H1 (cell line): ENCODE results near the gene SOAT2. TPM values are rescaled to one million over a fixed set of nuclear protein-coding genes. Genes with fewer than 3 reads are reported as not detected.

Experiments
- CTCF ChIA-PET: fragments of 300-600 bp; sonication (Branson Sonifier 250); formaldehyde crosslinking; loops from one replicate; lab custom pipeline; 2021; ENCODE audit not compliant: partially characterized antibody; lab: Charles Lee
- POLR2A ChIA-PET: fragments of 300-600 bp; sonication (Branson Sonifier 250); formaldehyde crosslinking; loops from one replicate; lab custom pipeline; 2021; ENCODE audit warnings: inconsistent platforms; ENCODE audit not compliant: partially characterized antibody; lab: Charles Lee
- DNase-seq, 2 experiments: peaks; one replicate each; pipeline versions ENCODE4 v3.0.0 to v3.0.0-alpha.2; 2010 to 2022; ENCODE audit warnings: low spot score in 2 of 2, low read depth in 1 of 2, mixed read lengths in 1 of 2
- FAIRE-seq: peaks from 2 replicates; lab custom pipeline; 2011; peaks lifted over from hg19 to GRCh38; lab: Jason Lieb, UNC
- H2AFZ ChIP-seq: 2 replicates; pipeline ENCODE4 v1.8.1; 2012; ENCODE audit warnings: low read length, inconsistent platforms
- H2AK5ac ChIP-seq: 2 replicates; pipeline ENCODE4 v1.6.1; 2013; ENCODE audit warnings: low read depth, low read length
- H2BK120ac ChIP-seq: replicated peaks from 2 replicates; pipeline ENCODE3; 2013; ENCODE audit warnings: low read depth, low read length, inconsistent platforms
- H2BK12ac ChIP-seq: 2 replicates; pipeline ENCODE4 v1.6.1; 2013; ENCODE audit warnings: low read depth, low read length
- H2BK15ac ChIP-seq: 2 replicates; pipeline ENCODE4 v1.6.1; 2013; ENCODE audit warnings: low read length
- H2BK20ac ChIP-seq: 2 replicates; pipeline ENCODE4 v1.6.1; 2013; ENCODE audit warnings: low read length
- H2BK5ac ChIP-seq: 2 replicates; pipeline ENCODE4 v1.6.1; 2013; ENCODE audit warnings: low read depth, low read length
- H3K14ac ChIP-seq: 2 replicates; pipeline ENCODE4 v1.6.1; 2013; ENCODE audit warnings: inconsistent platforms; ENCODE audit not compliant: insufficient read length
- H3K18ac ChIP-seq: 2 replicates; pipeline ENCODE4 v1.6.1; 2013; ENCODE audit warnings: low read length; ENCODE audit errors: extremely low read depth
- H3K23ac ChIP-seq: 2 replicates; pipeline ENCODE4 v1.6.1; 2013; ENCODE audit warnings: inconsistent platforms; ENCODE audit not compliant: insufficient read length
- H3K23me2 ChIP-seq: 2 replicates; pipeline ENCODE4 v1.6.1; 2013; ENCODE audit warnings: low read depth, low read length
- H3K27ac ChIP-seq: 2 replicates; pipeline ENCODE4 v1.6.1; 2011; ENCODE audit warnings: low read depth, low read length, inconsistent platforms
- H3K27me3 ChIP-seq, 4 experiments: replicated peaks in 1 of 4; 1 replicate in 1 of 4; 2 replicates in 3 of 4; pipeline versions ENCODE4 v1.6.1 to v1.8.1; 2011 to 2013; ENCODE audit warnings: low read length in 3 of 4, mild to moderate bottlenecking in 3 of 4, inconsistent platforms in 2 of 4, mixed read lengths in 2 of 4, moderate library complexity in 1 of 4; ENCODE audit not compliant: control insufficient read depth in 3 of 4, insufficient read depth in 3 of 4; ENCODE audit errors: extremely low read depth in 1 of 4
- H3K36me3 ChIP-seq, 4 experiments: 2 replicates each; pipeline versions ENCODE4 v1.6.1 to v1.8.1; 2011 to 2013; ENCODE audit warnings: mild to moderate bottlenecking in 4 of 4, low read length in 3 of 4, moderate library complexity in 2 of 4, control low read depth in 1 of 4, inconsistent platforms in 1 of 4; ENCODE audit not compliant: insufficient read depth in 4 of 4, control insufficient read depth in 2 of 4
- H3K4ac ChIP-seq: replicated peaks from 2 replicates; pipeline ENCODE3; 2013; ENCODE audit warnings: low read length, low read depth, mixed read lengths, inconsistent platforms; ENCODE audit not compliant: insufficient read length
- H3K4me1 ChIP-seq, 4 experiments: replicated peaks in 1 of 4; 1 replicate in 1 of 4; 2 replicates in 3 of 4; pipeline versions ENCODE4 v1.6.1 to v1.8.1; 2011 to 2013; ENCODE audit warnings: low read length in 3 of 4, inconsistent platforms in 2 of 4, mixed read lengths in 1 of 4; ENCODE audit not compliant: insufficient read depth in 4 of 4, control insufficient read depth in 3 of 4
- H3K4me2 ChIP-seq, 2 experiments: 2 replicates each; pipeline versions ENCODE4 v1.6.1 to v1.8.1; 2011 to 2013; ENCODE audit warnings: low read depth in 2 of 2, low read length in 2 of 2, control low read depth in 1 of 2, inconsistent platforms in 1 of 2, mild to moderate bottlenecking in 1 of 2; ENCODE audit not compliant: insufficient read depth in 1 of 2
- H3K4me3 ChIP-seq, 4 experiments: fragments of 200-600, 300-600 bp in 1 of 4; sonication (generic), shearing (Covaris generic), sonication (Bioruptor Twin) in 1 of 4; 2 replicates each; pipeline versions ENCODE4 v1.5.1 to v1.8.1; 2011 to 2016; ENCODE audit warnings: low read length in 4 of 4, low read depth in 3 of 4, control low read depth in 2 of 4, inconsistent platforms in 2 of 4, mild to moderate bottlenecking in 2 of 4, mixed read lengths in 1 of 4, moderate library complexity in 1 of 4; ENCODE audit not compliant: insufficient read depth in 2 of 4; ENCODE audit errors: extremely low read depth in 1 of 4
- H3K56ac ChIP-seq: replicated peaks from 2 replicates; pipeline ENCODE3; 2013; ENCODE audit warnings: low read depth, mild to moderate bottlenecking, mixed read lengths, low read length, inconsistent platforms; ENCODE audit not compliant: insufficient read length
- H3K79me1 ChIP-seq: 2 replicates; pipeline ENCODE4 v1.6.1; 2013; ENCODE audit warnings: low read depth, low read length, control low read depth
- H3K79me2 ChIP-seq, 2 experiments: 2 replicates each; pipeline versions ENCODE4 v1.6.1 to v1.8.1; 2012 to 2013; ENCODE audit warnings: low read length in 2 of 2, mild to moderate bottlenecking in 2 of 2, inconsistent platforms in 1 of 2; ENCODE audit not compliant: insufficient read depth in 2 of 2, control insufficient read depth in 1 of 2
- H3K9ac ChIP-seq, 4 experiments: replicated peaks in 1 of 4; 1 replicate in 1 of 4; 2 replicates in 3 of 4; pipeline versions ENCODE4 v1.6.1 to v1.8.1; 2011 to 2013; ENCODE audit warnings: low read depth in 3 of 4, low read length in 3 of 4, control low read depth in 2 of 4, mild to moderate bottlenecking in 2 of 4, moderate library complexity in 2 of 4, inconsistent platforms in 1 of 4; ENCODE audit errors: extremely low read depth in 1 of 4
- H3K9me3 ChIP-seq, 2 experiments: 2 replicates each; pipeline versions ENCODE4 v1.6.1 to v1.8.1; 2012 to 2013; ENCODE audit warnings: mild to moderate bottlenecking in 2 of 2, moderate library complexity in 2 of 2, control low read depth in 1 of 2, inconsistent platforms in 1 of 2, low read depth in 1 of 2, low read length in 1 of 2, mixed read lengths in 1 of 2; ENCODE audit not compliant: insufficient read depth in 2 of 2
- H4K20me1 ChIP-seq, 2 experiments: replicated peaks in 1 of 2; 2 replicates each; pipeline versions ENCODE3 to v1.8.1; 2011 to 2013; ENCODE audit warnings: inconsistent platforms in 2 of 2, low read length in 2 of 2, mild to moderate bottlenecking in 1 of 2; ENCODE audit not compliant: insufficient read depth in 2 of 2, control insufficient read depth in 1 of 2
- H4K5ac ChIP-seq: 2 replicates; pipeline ENCODE4 v1.6.1; 2013; ENCODE audit warnings: low read length, low read depth, mixed read lengths, inconsistent platforms; ENCODE audit not compliant: insufficient read length
- H4K8ac ChIP-seq: 2 replicates; pipeline ENCODE4 v1.8.0; 2013; ENCODE audit warnings: mild to moderate bottlenecking, moderate library complexity, low read length, inconsistent platforms; ENCODE audit not compliant: insufficient read depth; ENCODE audit errors: extremely low read depth
- H4K91ac ChIP-seq: replicated peaks from 2 replicates; pipeline ENCODE3; 2013; ENCODE audit warnings: low read length, mixed read lengths, inconsistent platforms; ENCODE audit not compliant: insufficient read length
- ASH2L ChIP-seq: fragments of 200-600, 300-600 bp; sonication (generic); IDR thresholded peaks from one replicate; pipeline ENCODE4 v1.7.1; 2017; ENCODE audit warnings: low read length
- BCL11A ChIP-seq, 2 experiments: IDR thresholded peaks; one replicate each; pipeline ENCODE4 v1.6.1; 2011; ENCODE audit warnings: low read depth in 2 of 2, low read length in 2 of 2, mild to moderate bottlenecking in 2 of 2
- BRCA1 ChIP-seq: IDR thresholded peaks from 2 replicates; pipeline ENCODE4 v1.6.1; 2012; ENCODE audit warnings: low read depth, low read length, improper control_type of control experiment
- KDM1A ChIP-seq: fragments of 200-600, 300-600 bp; sonication (generic); IDR thresholded peaks from 2 replicates; pipeline ENCODE4 v1.7.1; 2016; ENCODE audit warnings: mild to moderate bottlenecking, low read length, borderline replicate concordance
- KDM4A ChIP-seq: IDR thresholded peaks from one replicate; pipeline ENCODE4 v1.7.1; 2012; ENCODE audit warnings: low read depth, mild to moderate bottlenecking, moderate library complexity, low read length, inconsistent platforms; ENCODE audit not compliant: severe bottlenecking
- PHF8 ChIP-seq: fragments of 200-600 bp; sonication (generic); conservative IDR thresholded peaks from 2 replicates; pipeline ENCODE4 v1.7.1; 2012; ENCODE audit warnings: low read depth, mild to moderate bottlenecking, inconsistent platforms, low read length, moderate library complexity
- SP1 ChIP-seq: IDR thresholded peaks from 2 replicates; pipeline ENCODE4 v1.6.1; 2011; ENCODE audit warnings: low read depth, low read length
- TAF1 ChIP-seq: IDR thresholded peaks from 2 replicates; pipeline ENCODE4 v1.6.1; 2011; ENCODE audit warnings: mild to moderate bottlenecking, low read depth, low read length
- USF2 ChIP-seq: IDR thresholded peaks from 2 replicates; pipeline ENCODE4 v1.6.1; 2011; ENCODE audit warnings: low read length, improper control_type of control experiment
- WGBS, 2 experiments: shearing (Covaris generic) in 1 of 2; methylation state at CpG; one replicate each; pipeline versions ENCODE4 v1.1.6 to v1.1.7; 2013 to 2015; ENCODE audit warnings: low lambda C conversion rate in 2 of 2, mixed read lengths in 2 of 2, inconsistent platforms in 1 of 2, low coverage in 1 of 2, missing lambda C conversion rate in 1 of 2; ENCODE audit not compliant: insufficient replicate concordance in 2 of 2, insufficient coverage in 1 of 2, insufficient read length in 1 of 2; ENCODE audit errors: extremely low coverage in 1 of 2, missing lambda C conversion rate in 1 of 2; 5-methylcytosine and 5-hydroxymethylcytosine counted together
- polyA plus RNA-seq, 7 experiments: library from polyadenylated mRNA; depleted of rRNA in 3 of 7; stranded (reverse) in 5 of 7; unstranded in 2 of 7; fragments of >200 nt in 5 of 7; fragments of 200-250 nt in 2 of 7; gene quantifications; 1 replicate in 5 of 7; 2 replicates in 1 of 7; 4 replicates in 1 of 7; pipeline versions ENCODE4 v1.2.1 to v1.2.3, GENCODE V29; 2011 to 2013; ENCODE audit warnings: missing spikeins in 2 of 7, mixed read lengths in 2 of 7
- total RNA-seq: library from RNA; stranded (reverse); fragmentation: NEBNext Ultra II Directional; extraction: Animal tissue kit (Norgen Biotek cat#: 25700); gene quantifications from 2 replicates; pipeline ENCODE4 v1.2.1, GENCODE V29; 2021

SOAT2 gene
- total and polyA plus RNA-seq, 2 of the 8 experiments (the other 6 are each of a cell fraction or from before 2014, with no cell fraction given) = 0.08 TPM; not detected in 1

GRCh38 chr12:53147653-53148052 lies 44.4 kb downstream of the SOAT2 start:
- no peak overlapping the region for H2BK12ac ChIP-seq
- POLR2A ChIA-PET = interaction anchor here (1.4 kb wide), 1 partner anchor 12 kb away, joined by 4 read pairs; no protein-coding TSS in a partner anchor
- no peak overlapping the region for H3K18ac ChIP-seq

More at GRCh38 chr12:53147653-53148052, 44.4 kb downstream of the SOAT2 start:
- CTCF ChIA-PET = interaction anchor here (0.7 kb wide), 1 partner anchor 48 kb away, joined by 3 read pairs; no protein-coding TSS in a partner anchor
- Histone ChIP-seq H3K4me1 (peaks cover 0 to 2% (median 0%) of the 10 kb centered on the region in 4 experiments; a peak in 2 of 7 replicates), H2BK120ac (no peak overlapping the region), H4K5ac (no peak overlapping the region), H3K56ac (no peak overlapping the region), H4K91ac (no peak overlapping the region), H3K4ac (no peak overlapping the region), H4K20me1 (no peaks in the 10 kb centered on the region), H3K4me3 (no peak overlapping the region), H3K23me2 (no peaks in the 10 kb centered on the region), H2AFZ (no peak overlapping the region), H3K4me2 (no peak overlapping the region), H2BK20ac (no peak overlapping the region), H3K14ac (no peak overlapping the region), H3K79me1 (no peaks in the 10 kb centered on the region), H2BK15ac (no peak overlapping the region), H3K27me3 (no peaks in the 10 kb centered on the region), H3K23ac (no peak overlapping the region), H3K27ac (no peak overlapping the region), H2AK5ac (no peak overlapping the region), H3K36me3 (no peaks in the 10 kb centered on the region), H4K8ac (no peak overlapping the region), H3K9ac (no peak overlapping the region), H3K79me2 (no peaks in the 10 kb centered on the region), H3K9me3 (peaks cover 0 to 4% of the 10 kb centered on the region in 2 experiments; a peak in 2 of 4 replicates), H2BK5ac (no peak overlapping the region)
- 88% methylated on average over 15 of the region's 15 CpGs; no CpG with 5 or more reads in 1 of the 2 experiments for WGBS, 2 experiments
- TF ChIP-seq BCL11A (IDR thresholded peaks at IDR 0.05; ENCODE audit: low read depth in 2 of 2, low read length in 2 of 2) (no peak), BRCA1 (no peak), ASH2L (no peak), KDM1A (no peak), USF2 (no peak), PHF8 (no peak), SP1 (no peak), KDM4A (no peak), TAF1 (no peak)
- DNase-seq (no peak), FAIRE-seq (no peak)
